Stimulated activated CD4-positive, alpha-beta T cell treated with anti-CD3 and anti-CD28 coated beads, Interleukin-15, amount 100 ng/mL, for 48 hours (primary cell): ENCODE data around the gene CAMK1.

Source experiments
- DNase-seq, 2 donors: peaks; one replicate each; pipeline ENCODE4 v3.0.0-alpha.2; 2020; ENCODE audit warnings: low read depth in 2 of 2

Gene CAMK1

DNA sequence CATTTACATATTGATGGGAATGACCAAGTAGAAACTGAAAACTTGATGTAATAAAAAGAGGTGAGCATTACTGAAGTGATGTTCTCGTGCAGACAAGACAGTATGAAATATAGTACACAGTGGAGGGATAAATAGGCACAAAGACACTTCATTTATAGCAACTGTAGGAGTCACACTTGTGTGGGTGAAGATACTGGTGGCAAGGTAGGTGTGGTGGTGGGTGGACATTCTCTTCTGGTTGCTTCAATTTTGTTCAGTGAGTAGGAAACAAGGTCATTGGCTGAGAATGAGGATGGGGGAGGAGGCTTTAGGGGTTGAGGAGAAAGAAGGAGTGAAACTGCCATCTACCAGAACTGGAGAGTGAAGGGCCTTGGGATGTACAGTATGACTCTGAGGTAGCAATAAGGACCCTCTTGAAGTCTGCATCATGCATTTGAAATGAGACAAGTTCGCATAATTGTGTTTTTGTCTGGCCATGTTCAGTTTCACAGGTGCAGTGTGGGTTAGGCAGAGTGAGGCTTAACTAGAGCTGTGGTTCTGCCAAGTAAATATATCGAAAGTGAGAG lies 59.5 kb downstream of the CAMK1 start:
- DNase-seq: no peak
